SIG-M5 (cell line): Measurements from ENCODE around the gene OR5K3.
"Not testable (repeated sequence)": the region's sequence is repeated elsewhere in the genome, so short reads cannot be mapped to it uniquely, and the experiment has no call there.

ENCODE experiments used
- DNase-seq: peaks from one replicate; lab custom pipeline; 2025; lab: John Stamatoyannopoulos, UW

Gene OR5K3

GRCh38 chr3:98390366-98390765, at the start of gene OR5K3:
Gene OR5K3 (plus strand): TSS chr3:98390666. CDS start chr3:98390666, 0 bp downstream.
- no peak for DNase-seq

GRCh38 chr3:98341758-98342157, 48.7 kb upstream of the OR5K3 start:
- no peak for DNase-seq

- no peak for DNase-seq
Observed at GRCh38 chr3:98343647-98344507, 46.6 kb upstream of the OR5K3 start.

GRCh38 chr3:98350082-98350481, 40.4 kb upstream of the OR5K3 start:
- DNase-seq: no peak

- DNase-seq: no peak
Observed at GRCh38 chr3:98353554-98353953, 36.9 kb upstream of the OR5K3 start, which contains the start of gene OR5K4. Gene OR5K4 (plus strand): TSS chr3:98353854. CDS start chr3:98353854, 0 bp downstream.

- DNase-seq: no peak
Observed at GRCh38 chr3:98359250-98359649, 31.2 kb upstream of the OR5K3 start.

- DNase-seq: no peak
Observed at GRCh38 chr3:98359993-98360675, 30.3 kb upstream of the OR5K3 start.

- DNase-seq: no peak
Observed at GRCh38 chr3:98360681-98361080, 29.8 kb upstream of the OR5K3 start.

- DNase-seq: no peak
Observed at GRCh38 chr3:98361289-98361688, 29.2 kb upstream of the OR5K3 start.

- no peak for DNase-seq
Observed at GRCh38 chr3:98367464-98368246, 22.8 kb upstream of the OR5K3 start.

GRCh38 chr3:98371186-98371585, 19.3 kb upstream of the OR5K3 start:
- no peak for DNase-seq

GRCh38 chr3:98371853-98372252, 18.6 kb upstream of the OR5K3 start:
- DNase-seq: no peak

GRCh38 chr3:98372445-98372844, 18.0 kb upstream of the OR5K3 start:
- no peak for DNase-seq

- DNase-seq: no peak
Observed at GRCh38 chr3:98376631-98377030, 13.8 kb upstream of the OR5K3 start.

GRCh38 chr3:98388147-98388546, 2.3 kb upstream of the OR5K3 start:
- DNase-seq: no peak

- no peak for DNase-seq
Observed at GRCh38 chr3:98395101-98395500, 4.6 kb downstream of the OR5K3 start.

- DNase-seq: not testable (repeated sequence)
Observed at GRCh38 chr3:98396482-98396881, 6.0 kb downstream of the OR5K3 start.

- DNase-seq: no peak
Observed at GRCh38 chr3:98398513-98398912, 8.0 kb downstream of the OR5K3 start.

- DNase-seq: no peak
Observed at GRCh38 chr3:98402507-98402906, 12.0 kb downstream of the OR5K3 start.

GRCh38 chr3:98404010-98404409, 13.5 kb downstream of the OR5K3 start:
- no peak for DNase-seq

GRCh38 chr3:98406034-98406433, 15.6 kb downstream of the OR5K3 start:
- DNase-seq: no peak

GRCh38 chr3:98432575-98432974, 42.1 kb downstream of the OR5K3 start:
- DNase-seq: no peak
